GM21390 (cell line): ENCODE data around the gene SPIB.
"Not testable (repeated sequence)": the region's sequence is repeated elsewhere in the genome, so short reads cannot be mapped to it uniquely, and the experiment has no call there.

Experiments
- ATAC-seq: cut with Tn5 transposase; IDR thresholded peaks from one replicate; pipeline ENCODE4 v1.9.1; 2021; ENCODE audit not compliant: unreplicated experiment

SPIB gene

GRCh38 chr19:50390952-50391351, 27.8 kb upstream of the SPIB start:
- ATAC-seq, result not testable (repeated sequence)

- ATAC-seq, result no peak
Measured at GRCh38 chr19:50392759-50393158, 26.0 kb upstream of the SPIB start.

DNA sequence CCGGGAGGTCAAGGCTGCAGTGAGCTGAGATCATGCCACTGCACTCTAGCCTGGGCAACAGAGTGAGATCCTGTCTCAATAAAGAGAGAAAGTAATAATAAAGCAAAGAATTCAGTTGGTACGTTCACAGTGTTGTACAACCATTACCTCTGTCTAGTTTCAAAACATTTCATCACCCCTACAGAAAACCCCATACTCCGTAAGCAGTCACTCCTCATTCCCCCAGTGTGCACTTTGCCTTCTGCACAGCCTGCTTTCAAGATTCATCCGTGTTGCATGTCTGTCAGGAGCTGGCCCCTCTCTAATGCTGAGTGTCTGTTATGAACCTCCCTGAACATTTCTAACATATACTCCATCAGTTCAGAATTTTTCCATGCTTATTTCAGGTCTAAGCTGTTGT, 25.1 kb upstream of the SPIB start:
- no peak for ATAC-seq

DNA sequence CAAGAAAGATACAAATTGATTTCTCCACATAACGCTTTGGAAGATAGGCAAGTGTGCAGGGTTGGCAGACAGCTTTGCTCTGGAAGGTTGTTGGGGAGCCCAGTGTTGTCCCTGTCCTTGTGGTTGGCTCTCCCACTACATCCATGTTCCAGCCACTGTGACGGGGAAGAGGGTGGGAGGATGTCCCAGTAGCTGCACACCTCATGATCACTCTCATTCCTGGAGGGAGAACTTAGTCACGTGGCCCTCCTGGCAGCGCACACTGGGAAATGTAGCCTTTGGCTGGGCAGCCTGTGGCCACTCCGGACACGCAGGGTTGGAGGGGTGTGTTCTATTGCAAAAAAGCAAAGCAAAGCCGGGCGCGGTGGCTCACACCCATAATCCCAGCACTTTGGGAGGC, 24.7 kb upstream of the SPIB start:
- no peak for ATAC-seq

- ATAC-seq, result no peak
Measured at GRCh38 chr19:50398675-50399367, 19.9 kb upstream of the SPIB start.

DNA sequence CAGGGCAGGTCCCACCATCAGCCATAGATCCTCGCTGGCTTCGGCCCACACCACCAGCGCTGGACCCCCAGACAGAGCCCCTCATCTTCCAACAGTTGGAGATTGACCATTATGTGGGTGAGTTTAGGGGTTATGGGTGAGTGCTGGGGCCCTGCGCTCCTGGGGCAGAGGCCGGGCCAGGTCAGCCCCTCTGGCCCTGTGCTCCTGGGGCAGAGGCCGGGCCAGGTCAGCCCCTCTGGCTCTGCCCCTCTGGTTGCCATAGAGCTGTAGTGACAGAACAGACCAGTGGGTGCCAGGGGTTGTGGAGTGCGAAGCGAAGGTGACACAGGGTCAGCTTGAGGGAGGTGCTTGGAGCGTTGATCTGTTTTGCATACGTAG, 19.4 kb upstream of the SPIB start:
- no peak for ATAC-seq

DNA sequence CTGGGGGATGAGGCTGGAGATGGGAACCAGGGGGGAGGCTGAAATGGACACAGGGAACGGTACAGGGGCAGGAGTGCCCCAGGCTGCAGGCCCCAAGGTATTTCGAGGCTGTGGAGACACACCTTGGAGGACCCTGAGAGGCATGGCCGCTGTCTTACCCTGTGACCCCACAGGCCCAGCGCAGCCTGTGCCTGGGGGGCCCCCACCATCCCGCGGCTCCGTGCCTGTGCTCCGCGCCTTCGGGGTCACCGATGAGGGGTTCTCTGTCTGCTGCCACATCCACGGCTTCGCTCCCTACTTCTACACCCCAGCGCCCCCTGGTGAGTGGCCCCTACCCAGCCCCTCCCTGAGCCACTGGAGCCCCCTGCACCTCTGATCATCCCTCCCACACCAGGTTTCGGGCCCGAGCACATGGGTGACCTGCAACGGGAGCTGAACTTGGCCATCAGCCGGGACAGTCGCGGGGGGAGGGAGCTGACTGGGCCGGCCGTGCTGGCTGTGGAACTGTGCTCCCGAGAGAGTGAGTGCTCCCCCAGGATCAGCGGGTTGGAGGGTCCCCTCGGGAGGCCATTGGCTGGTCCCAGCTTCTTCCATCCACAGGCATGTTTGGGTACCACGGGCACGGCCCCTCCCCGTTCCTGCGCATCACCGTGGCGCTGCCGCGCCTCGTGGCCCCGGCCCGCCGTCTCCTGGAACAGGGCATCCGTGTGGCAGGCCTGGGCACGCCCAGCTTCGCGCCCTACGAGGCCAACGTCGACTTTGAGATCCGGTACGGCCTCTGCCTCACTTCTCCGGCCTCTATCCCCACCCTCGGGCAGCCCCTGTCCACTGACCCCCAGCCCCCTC, 16.9 kb upstream of the SPIB start:
- no peak for ATAC-seq

- ATAC-seq, result no peak
Measured at GRCh38 chr19:50402544-50403301, 16.0 kb upstream of the SPIB start.

DNA sequence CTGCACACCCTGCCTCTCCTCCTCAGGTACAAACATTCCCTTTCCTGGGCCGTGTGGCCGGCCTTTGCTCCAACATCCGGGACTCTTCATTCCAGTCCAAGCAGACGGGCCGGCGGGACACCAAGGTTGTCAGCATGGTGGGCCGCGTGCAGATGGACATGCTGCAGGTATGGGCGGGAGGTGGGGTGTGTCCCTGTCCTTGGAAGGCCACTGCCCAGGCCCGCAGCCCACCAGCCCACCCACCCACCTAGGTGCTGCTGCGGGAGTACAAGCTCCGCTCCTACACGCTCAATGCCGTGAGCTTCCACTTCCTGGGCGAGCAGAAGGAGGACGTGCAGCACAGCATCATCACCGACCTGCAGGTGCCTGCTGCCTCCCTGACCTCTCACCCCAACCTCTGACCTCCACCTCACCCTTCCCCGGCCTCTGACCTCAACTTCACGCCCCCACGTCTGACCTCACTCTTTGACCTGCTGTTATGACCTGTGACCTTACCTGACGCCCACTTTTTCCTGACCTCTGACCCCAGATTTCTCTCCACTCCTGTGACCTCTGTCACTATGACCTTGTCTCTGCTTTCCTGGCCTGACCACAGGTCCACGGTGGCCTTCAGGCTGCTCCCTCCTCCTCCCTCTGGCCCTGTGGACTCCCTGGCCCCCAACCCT, 12.4 kb upstream of the SPIB start:
- ATAC-seq, result no peak

- no peak for ATAC-seq
Measured at GRCh38 chr19:50406829-50407228, 11.9 kb upstream of the SPIB start.

- no peak for ATAC-seq
Measured at GRCh38 chr19:50409347-50409746, 9.4 kb upstream of the SPIB start.

- no peak for ATAC-seq
Measured at GRCh38 chr19:50410109-50410508, 8.6 kb upstream of the SPIB start.

- no peak for ATAC-seq
Measured at GRCh38 chr19:50412419-50412818, 6.3 kb upstream of the SPIB start.

DNA sequence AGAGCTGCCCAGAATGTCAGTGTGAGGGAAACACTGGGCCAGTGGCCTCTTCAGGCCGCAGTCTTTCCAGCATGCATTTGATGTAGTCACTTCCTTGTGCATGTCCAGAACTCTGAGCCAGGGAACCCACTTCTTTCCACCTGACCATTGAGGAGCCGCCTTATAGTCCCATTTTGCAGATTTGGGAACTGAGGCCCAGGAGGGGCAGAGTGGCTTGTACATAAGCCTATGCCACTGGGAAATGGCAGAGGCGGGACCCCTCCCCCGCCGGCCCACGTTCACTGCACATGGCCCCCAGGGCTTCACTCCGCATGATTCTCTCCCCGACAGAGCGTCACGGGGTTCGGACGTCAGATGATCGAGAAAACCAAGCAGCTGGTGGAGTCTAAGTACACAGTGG, 5.6 kb upstream of the SPIB start:
- no peak for ATAC-seq

DNA sequence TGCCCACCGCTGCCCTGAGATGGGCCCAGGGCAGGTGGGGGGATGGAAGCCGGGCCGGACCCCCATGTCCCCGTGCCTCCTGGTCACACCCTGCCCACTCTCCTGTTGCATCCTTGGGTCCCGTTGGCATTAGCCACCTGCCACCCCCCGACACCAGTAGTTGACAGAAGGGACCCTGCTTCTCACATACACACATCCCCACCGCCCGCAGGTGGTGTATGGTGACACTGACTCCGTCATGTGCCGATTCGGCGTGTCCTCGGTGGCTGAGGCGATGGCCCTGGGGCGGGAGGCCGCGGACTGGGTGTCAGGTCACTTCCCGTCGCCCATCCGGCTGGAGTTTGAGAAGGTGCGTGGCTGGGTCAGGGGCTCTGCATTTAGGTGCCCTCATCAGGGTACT, 5.2 kb upstream of the SPIB start:
- ATAC-seq, result no peak

- ATAC-seq, result no peak
Measured at GRCh38 chr19:50414864-50415660, 3.7 kb upstream of the SPIB start.

DNA sequence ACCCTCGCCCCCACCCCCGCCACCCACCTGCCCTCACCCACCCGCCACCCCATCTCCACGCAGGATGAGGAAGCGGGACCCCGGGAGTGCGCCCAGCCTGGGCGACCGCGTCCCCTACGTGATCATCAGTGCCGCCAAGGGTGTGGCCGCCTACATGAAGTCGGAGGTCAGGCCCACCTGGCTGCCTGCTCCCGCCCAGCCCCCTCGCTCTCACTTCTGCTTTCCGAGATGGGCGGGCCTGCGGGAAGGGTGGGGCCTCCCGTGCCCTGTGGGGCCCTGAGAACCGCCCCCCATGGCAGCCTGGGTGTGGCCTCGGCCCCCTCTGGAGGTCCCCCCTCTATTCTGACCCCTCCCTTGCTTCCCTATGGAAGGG, 3.1 kb upstream of the SPIB start:
- peak; percentile 49 for ATAC-seq

DNA sequence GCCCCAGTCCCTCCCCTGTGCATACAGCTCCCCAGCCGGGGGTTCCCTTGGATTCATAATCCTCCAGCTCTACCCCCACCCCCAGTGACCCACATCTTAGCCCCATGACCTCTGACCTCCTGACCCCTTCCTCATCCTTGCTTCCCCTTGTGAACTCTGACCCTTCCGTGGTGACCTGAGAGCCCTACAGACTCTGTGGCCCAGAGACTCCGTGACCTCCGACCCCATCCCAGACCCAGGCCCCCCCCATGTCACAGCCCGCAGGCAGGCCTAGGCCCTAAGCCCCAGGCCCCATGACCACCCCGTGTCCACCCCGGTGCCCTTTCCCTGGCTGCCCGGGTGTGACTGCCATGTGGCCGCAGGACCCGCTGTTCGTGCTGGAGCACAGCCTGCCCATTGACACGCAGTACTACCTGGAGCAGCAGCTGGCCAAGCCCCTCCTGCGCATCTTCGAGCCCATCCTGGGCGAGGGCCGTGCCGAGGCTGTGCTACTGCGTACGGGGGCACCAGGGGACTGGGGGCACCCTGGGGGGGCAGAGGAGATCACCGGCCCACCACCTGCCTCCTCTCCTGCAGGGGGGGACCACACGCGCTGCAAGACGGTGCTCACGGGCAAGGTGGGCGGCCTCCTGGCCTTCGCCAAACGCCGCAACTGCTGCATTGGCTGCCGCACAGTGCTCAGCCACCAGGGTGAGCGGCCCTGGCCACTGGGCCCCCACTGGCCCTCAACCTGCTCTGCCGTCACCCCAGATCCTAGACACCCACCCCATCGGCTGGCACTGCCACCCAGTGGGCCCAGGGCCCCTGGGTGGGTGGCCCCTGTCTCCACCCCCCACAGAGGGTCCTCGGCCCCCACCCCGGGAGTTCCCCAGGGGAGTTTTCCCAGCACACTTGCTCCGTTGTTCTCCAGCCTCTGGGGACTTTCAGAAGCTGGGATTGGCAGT, 2.4 kb upstream of the SPIB start:
- no peak for ATAC-seq
